HG03460 (cell line): ENCODE measurements around the gene SASH1.
A peak's percentile ranks its signal among the peaks of the same experiment; 100 is the strongest.

Experiments
- ATAC-seq: cut with Tn5 transposase; IDR thresholded peaks from one replicate; pipeline ENCODE4 v1.9.1; 2021; ENCODE audit not compliant: unreplicated experiment

The SASH1 gene

GRCh38 chr6:148516617-148517016 is 174.0 kb downstream of the SASH1 start:
- no peak for ATAC-seq

- no peak for ATAC-seq
Measured at GRCh38 chr6:148517470-148517869, 174.8 kb downstream of the SASH1 start.

- ATAC-seq, result no peak
Measured at GRCh38 chr6:148518511-148519156, 176.0 kb downstream of the SASH1 start.

- peak; percentile 89 for ATAC-seq
Measured at GRCh38 chr6:148520109-148520841, 177.6 kb downstream of the SASH1 start.

GRCh38 chr6:148521158-148521557 is 178.5 kb downstream of the SASH1 start:
- no peak for ATAC-seq

GRCh38 chr6:148521586-148521985 is 178.9 kb downstream of the SASH1 start:
- ATAC-seq, result no peak

GRCh38 chr6:148523048-148523447 is 180.4 kb downstream of the SASH1 start:
- ATAC-seq, result no peak

- ATAC-seq, result no peak
Measured at GRCh38 chr6:148523551-148523950, 180.9 kb downstream of the SASH1 start.

- no peak for ATAC-seq
Measured at GRCh38 chr6:148524471-148524882, 181.8 kb downstream of the SASH1 start.

- ATAC-seq, result no peak
Measured at GRCh38 chr6:148524976-148525375, 182.3 kb downstream of the SASH1 start.

GRCh38 chr6:148525453-148525852 is 182.8 kb downstream of the SASH1 start:
- ATAC-seq, result no peak

GRCh38 chr6:148526145-148526544 is 183.5 kb downstream of the SASH1 start:
- no peak for ATAC-seq

GRCh38 chr6:148528292-148528691 is 185.7 kb downstream of the SASH1 start:
- ATAC-seq, result no peak

- no peak for ATAC-seq
Measured at GRCh38 chr6:148529010-148529409, 186.4 kb downstream of the SASH1 start.

- ATAC-seq, result peak; percentile 68
Measured at GRCh38 chr6:148530394-148530953, 187.8 kb downstream of the SASH1 start.

- ATAC-seq, result no peak
Measured at GRCh38 chr6:148530976-148531375, 188.3 kb downstream of the SASH1 start.

- ATAC-seq, result no peak
Measured at GRCh38 chr6:148532698-148533097, 190.1 kb downstream of the SASH1 start.

- no peak for ATAC-seq
Measured at GRCh38 chr6:148533309-148534107, 190.9 kb downstream of the SASH1 start.

GRCh38 chr6:148534871-148535270 is 192.2 kb downstream of the SASH1 start:
- ATAC-seq, result no peak

- ATAC-seq, result no peak
Measured at GRCh38 chr6:148535381-148535780, 192.7 kb downstream of the SASH1 start.

- no peak for ATAC-seq
Measured at GRCh38 chr6:148535976-148536375, 193.3 kb downstream of the SASH1 start.
